Urinary bladder (tissue), 4 donors: ENCODE results near the gene VKORC1L1. TPM values are rescaled to one million over a fixed set of nuclear protein-coding genes. Genes with fewer than 3 reads are reported as not detected.
A peak's percentile ranks its signal among the peaks of the same experiment; 100 is the strongest.
"Not testable (repeated sequence)": the region's sequence is repeated elsewhere in the genome, so short reads cannot be mapped to it uniquely, and the experiment has no call there.

Source experiments
- DNase-seq: peaks from one replicate; pipeline ENCODE4 v3.0.0-alpha.2; 2015; ENCODE audit errors: extremely low spot score
- H3K27ac ChIP-seq: one replicate; pipeline ENCODE4 v1.5.1; 2013; ENCODE audit warnings: low read depth, mild to moderate bottlenecking, moderate library complexity
- H3K36me3 ChIP-seq: one replicate; pipeline ENCODE4 v1.6.1; 2013; ENCODE audit warnings: mild to moderate bottlenecking, moderate library complexity; ENCODE audit not compliant: insufficient read depth
- H3K4me1 ChIP-seq: one replicate; pipeline ENCODE4 v1.6.1; 2013; ENCODE audit warnings: mild to moderate bottlenecking, moderate library complexity; ENCODE audit not compliant: insufficient read depth
- H3K4me3 ChIP-seq: one replicate; pipeline ENCODE4 v1.5.1; 2013; ENCODE audit warnings: low read depth, low read length
- WGBS: extraction: QIAGEN DNeasy Blood & Tissue Kit; methylation state at CpG from one replicate; pipeline ENCODE4 v1.1.7; 2013; 5-methylcytosine and 5-hydroxymethylcytosine counted together
- polyA plus RNA-seq: library from polyadenylated mRNA; stranded (reverse); fragments of 200-250 nt; gene quantifications from one replicate; pipeline ENCODE4 v1.2.3, GENCODE V29; 2013
- total RNA-seq: library from RNA; depleted of rRNA; stranded (reverse); fragments of >200 nt; gene quantifications from one replicate; pipeline ENCODE4 v1.2.3, GENCODE V29; 2014
- donor health status: healthy with polysubstance abuse.
- donor health status: healthy.

Gene VKORC1L1
- total and polyA plus RNA-seq, 2 donors = 18.7 to 24.0 TPM

GRCh38 chr7:65927489-65928448 lies 54.9 kb downstream of the VKORC1L1 start:
- DNase-seq = peak; percentile 11
- no peaks in the 10 kb centered on the region for H3K36me3 ChIP-seq
- H3K27ac ChIP-seq = no peak overlapping the region
- no peaks in the 10 kb centered on the region for H3K4me1 ChIP-seq
- 65% methylated on average over 6 of the region's 6 CpGs for WGBS
- H3K4me3 ChIP-seq = no peak overlapping the region

DNA sequence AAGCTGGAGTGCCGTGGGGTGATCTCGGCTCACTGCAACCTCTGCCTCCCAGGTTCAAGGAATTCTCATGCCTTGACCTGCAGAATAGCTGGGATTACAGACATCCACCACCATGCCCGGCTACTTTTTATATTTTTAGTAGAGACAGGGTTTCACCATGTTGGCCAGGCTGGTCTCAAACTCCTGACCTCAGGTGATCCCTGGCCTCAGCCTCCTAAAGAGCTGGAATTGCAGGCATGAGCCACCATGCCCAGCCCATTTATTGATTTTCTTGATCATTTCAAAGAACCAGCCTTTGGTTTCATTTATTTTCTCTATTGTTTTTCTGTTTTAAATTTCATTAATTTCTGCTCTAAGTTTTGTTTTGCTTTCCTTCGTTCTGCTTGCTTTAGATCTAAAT lies 58.8 kb downstream of the VKORC1L1 start:
- Histone ChIP-seq H3K27ac (no peak overlapping the region), H3K4me3 (no peak overlapping the region)
- WGBS = 88% methylated on average over 4 of the region's 4 CpGs

DNA sequence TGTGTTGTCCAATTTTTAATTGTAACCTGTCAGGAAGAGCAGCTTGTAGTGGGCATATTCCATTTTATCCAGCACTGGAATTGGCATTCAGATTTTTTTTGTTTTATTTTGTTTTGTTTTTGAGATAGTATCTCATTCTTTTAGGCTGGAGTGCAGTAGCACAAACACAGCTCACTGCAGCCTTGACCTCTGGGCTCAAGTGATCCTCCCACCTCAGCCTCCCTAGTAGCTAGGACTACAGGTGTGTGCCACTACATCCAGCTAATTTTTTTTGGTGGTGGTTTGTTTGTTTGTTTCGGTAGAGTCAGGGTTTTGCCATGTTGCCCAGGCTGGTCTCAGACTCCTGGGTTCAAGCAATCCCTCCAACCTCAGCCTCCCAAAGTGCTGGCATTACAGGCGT lies 64.4 kb downstream of the VKORC1L1 start:
- WGBS = 99% methylated on average over 2 of the region's 2 CpGs

More for the DNA sequence above, 58.8 kb downstream of the VKORC1L1 start:
- Histone ChIP-seq H3K4me1 (no peaks in the 10 kb centered on the region), H3K36me3 (peaks cover 2% of the 10 kb centered on the region)
- no peak for DNase-seq

DNA sequence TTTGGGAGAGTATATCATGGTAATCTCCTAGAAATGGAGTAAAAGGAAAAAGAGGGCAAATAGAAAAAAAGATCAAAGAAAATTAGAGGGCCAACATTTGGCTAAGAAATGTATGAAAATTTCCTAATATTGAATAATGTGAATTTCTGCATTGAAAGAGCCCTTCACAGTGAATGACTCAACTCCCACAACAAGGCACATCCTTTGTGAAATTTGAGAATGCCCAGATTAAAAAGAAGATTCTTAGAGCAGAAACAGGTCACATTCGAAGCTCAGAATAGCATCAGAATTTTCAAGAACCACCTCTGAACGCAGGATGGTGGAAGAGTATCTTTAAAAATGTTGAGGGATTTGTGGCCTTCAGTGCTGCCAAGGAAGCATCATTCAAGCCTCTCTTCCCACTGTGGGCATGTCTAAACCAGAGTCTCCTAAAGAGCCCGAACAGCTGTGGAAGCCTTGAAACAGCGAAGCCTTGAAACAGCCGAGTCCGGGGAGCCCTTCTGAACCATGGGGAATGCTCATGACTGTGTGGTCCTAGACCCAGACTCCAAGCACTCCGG lies 65.5 kb downstream of the VKORC1L1 start:
- Histone ChIP-seq H3K4me3 (no peak overlapping the region), H3K27ac (no peak overlapping the region), H3K4me1 (no peaks in the 10 kb centered on the region), H3K36me3 (peaks cover 2% of the 10 kb centered on the region)
- WGBS = 89% methylated on average over 7 of the region's 7 CpGs
- no peak for DNase-seq

More for the DNA sequence above, 64.4 kb downstream of the VKORC1L1 start:
- H3K4me3 ChIP-seq = no peak overlapping the region
- H3K4me1 ChIP-seq = no peaks in the 10 kb centered on the region
- DNase-seq = no peak
- no peak overlapping the region for H3K27ac ChIP-seq
- H3K36me3 ChIP-seq = peaks cover 2% of the 10 kb centered on the region

DNA sequence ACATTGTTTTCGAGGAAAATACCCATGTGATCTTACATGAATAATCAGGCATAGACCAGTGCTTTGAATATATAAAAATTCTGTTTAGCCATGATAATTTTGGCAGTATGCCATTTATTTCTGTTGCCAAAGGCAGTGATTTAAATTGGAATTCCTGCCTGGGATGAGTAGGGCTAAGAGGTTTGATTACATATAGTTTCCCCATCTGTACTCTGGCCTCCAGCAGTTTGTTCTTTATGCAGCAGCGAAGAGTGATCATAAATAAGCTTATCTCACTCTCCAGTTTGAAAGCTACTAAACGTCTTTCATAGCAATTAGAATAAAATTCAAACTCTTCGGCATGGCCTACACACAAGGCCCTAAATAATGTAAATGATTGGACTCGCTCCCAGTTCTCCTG lies 72.9 kb downstream of the VKORC1L1 start:
- not testable (repeated sequence) for H3K4me3 ChIP-seq, H3K4me1 ChIP-seq, DNase-seq, H3K36me3 ChIP-seq, H3K27ac ChIP-seq
- 45% methylated on average over 1 of the region's 5 CpGs for WGBS

- no peak for DNase-seq
- Histone ChIP-seq H3K27ac (no peak overlapping the region), H3K4me3 (no peak overlapping the region), H3K36me3 (no peaks in the 10 kb centered on the region), H3K4me1 (no peaks in the 10 kb centered on the region)
- WGBS = 58% methylated on average over 4 of the region's 4 CpGs
Observed at GRCh38 chr7:65946904-65947303, 74.0 kb downstream of the VKORC1L1 start.

DNA sequence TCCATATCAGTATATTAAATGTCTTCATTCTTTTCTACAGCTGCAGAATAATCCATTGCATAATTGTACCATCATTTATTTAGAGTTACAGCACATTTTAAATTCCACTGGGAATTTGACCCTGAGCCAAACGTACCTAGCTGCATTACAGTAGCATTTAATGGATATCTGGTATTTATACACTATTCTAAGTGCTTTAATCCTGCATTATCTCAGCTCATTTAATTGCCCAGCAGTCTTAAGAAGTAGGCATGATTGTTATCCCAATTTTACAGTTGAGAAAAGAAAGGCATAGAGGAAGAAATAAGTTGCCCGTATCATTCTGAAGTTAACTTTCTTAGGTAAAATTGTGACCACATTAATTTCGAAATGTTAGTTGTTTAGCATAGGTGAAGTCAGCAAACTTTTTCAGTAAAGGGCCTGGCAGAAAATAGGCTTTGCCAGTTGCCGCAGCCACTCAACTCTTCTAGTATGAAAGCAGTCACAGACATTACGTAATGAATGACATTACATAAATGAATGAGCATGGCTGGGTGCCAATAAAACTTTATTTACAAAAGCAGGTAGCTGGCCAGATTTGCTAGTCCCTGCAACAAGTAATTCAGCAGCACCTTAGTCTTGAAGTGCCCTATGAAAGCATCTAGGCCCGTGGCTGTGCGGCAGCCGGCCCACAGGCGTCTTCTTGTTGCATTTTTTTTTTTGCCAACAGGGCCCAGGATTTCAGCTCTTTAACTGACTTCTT lies 79.1 kb downstream of the VKORC1L1 start:
- H3K36me3 ChIP-seq = no peaks in the 10 kb centered on the region
- no peak overlapping the region for H3K27ac ChIP-seq
- no peak for DNase-seq
- 88% methylated on average over 9 of the region's 9 CpGs for WGBS
- H3K4me3 ChIP-seq = no peak overlapping the region
- H3K4me1 ChIP-seq = no peaks in the 10 kb centered on the region

GRCh38 chr7:65953001-65953720 lies 80.3 kb downstream of the VKORC1L1 start:
- H3K36me3 ChIP-seq = no peaks in the 10 kb centered on the region
- no peak overlapping the region for H3K27ac ChIP-seq
- no peak overlapping the region for H3K4me3 ChIP-seq
- no peak for DNase-seq
- H3K4me1 ChIP-seq = no peaks in the 10 kb centered on the region
- WGBS = 95% methylated on average over 5 of the region's 5 CpGs

DNA sequence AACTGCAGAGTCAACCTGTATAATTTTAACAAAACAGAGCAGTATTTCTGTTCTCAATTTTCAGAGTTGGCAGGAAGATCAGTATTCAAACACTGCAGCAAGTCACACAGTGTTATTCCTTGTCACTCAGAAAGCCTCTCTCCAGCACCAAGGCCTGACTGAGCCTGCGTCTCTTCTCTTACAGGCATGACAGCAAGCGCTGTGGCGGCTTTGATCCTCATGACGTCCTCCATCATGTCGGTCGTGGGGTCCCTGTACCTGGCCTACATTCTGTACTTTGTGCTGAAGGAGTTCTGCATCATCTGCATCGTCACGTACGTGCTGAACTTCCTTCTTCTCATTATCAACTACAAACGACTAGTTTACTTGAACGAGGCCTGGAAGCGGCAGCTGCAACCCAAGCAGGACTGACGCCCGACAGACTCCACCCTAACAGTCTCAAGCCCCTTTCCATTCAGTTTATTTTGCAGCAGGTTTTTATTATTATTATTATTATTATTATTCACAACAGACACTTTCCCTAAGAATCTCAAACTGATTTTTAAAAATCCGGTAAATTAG lies 81.1 kb downstream of the VKORC1L1 start:
- 88% methylated on average over 15 of the region's 15 CpGs for WGBS
- DNase-seq = no peak
- H3K4me1 ChIP-seq = no peaks in the 10 kb centered on the region
- H3K27ac ChIP-seq = no peak overlapping the region
- H3K4me3 ChIP-seq = no peak overlapping the region
- no peaks in the 10 kb centered on the region for H3K36me3 ChIP-seq

DNA sequence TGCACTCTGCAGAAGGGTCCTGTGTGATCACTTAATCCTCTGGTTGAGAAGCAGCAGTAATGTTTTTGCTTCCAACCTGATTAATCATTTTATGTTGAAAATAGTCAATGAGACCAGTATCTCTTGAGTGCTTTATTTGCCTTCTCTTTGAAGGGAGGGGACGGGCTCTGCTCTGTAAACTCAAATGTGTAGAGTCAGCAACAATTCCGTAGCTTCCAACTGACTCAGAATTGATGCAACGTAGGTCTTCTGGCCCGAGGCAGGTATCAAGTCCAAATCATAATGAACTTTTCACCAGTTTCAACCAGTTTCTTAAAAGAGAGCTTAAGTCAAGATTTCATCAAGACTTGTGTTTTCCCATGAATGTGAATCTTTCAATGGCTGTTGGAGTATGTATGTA lies 82.8 kb downstream of the VKORC1L1 start:
- 91% methylated on average over 4 of the region's 4 CpGs for WGBS
- H3K4me3 ChIP-seq = no peak overlapping the region
- DNase-seq = no peak
- peaks cover under 1% of the 10 kb centered on the region for H3K36me3 ChIP-seq
- no peaks in the 10 kb centered on the region for H3K4me1 ChIP-seq
- H3K27ac ChIP-seq = no peak overlapping the region

- H3K4me1 ChIP-seq = no peaks in the 10 kb centered on the region
- H3K27ac ChIP-seq = no peak overlapping the region
- H3K4me3 ChIP-seq = no peak overlapping the region
- no peak for DNase-seq
- peaks cover 4% of the 10 kb centered on the region for H3K36me3 ChIP-seq
- WGBS = 63% methylated on average over 19 of the region's 19 CpGs
Observed at GRCh38 chr7:65960351-65961074, 87.6 kb downstream of the VKORC1L1 start.

- no peak overlapping the region for H3K27ac ChIP-seq
Observed at GRCh38 chr7:65962033-65962432, 89.2 kb downstream of the VKORC1L1 start.

More at GRCh38 chr7:65962033-65962432, 89.2 kb downstream of the VKORC1L1 start:
- Histone ChIP-seq H3K4me1 (no peaks in the 10 kb centered on the region), H3K4me3 (no peak overlapping the region), H3K36me3 (peaks cover 7% of the 10 kb centered on the region)
- no peak for DNase-seq
- 84% methylated on average over 6 of the region's 6 CpGs for WGBS
